HG02588 (cell line): ENCODE measurements around the gene WNK2.
"Not testable (repeated sequence)": the region's sequence is repeated elsewhere in the genome, so short reads cannot be mapped to it uniquely, and the experiment has no call there.

ENCODE experiments used
- ATAC-seq: cut with Tn5 transposase; IDR thresholded peaks from one replicate; pipeline ENCODE4 v1.9.1; 2021; ENCODE audit warnings: mild to moderate bottlenecking, moderate library complexity; ENCODE audit not compliant: unreplicated experiment

Gene WNK2

DNA sequence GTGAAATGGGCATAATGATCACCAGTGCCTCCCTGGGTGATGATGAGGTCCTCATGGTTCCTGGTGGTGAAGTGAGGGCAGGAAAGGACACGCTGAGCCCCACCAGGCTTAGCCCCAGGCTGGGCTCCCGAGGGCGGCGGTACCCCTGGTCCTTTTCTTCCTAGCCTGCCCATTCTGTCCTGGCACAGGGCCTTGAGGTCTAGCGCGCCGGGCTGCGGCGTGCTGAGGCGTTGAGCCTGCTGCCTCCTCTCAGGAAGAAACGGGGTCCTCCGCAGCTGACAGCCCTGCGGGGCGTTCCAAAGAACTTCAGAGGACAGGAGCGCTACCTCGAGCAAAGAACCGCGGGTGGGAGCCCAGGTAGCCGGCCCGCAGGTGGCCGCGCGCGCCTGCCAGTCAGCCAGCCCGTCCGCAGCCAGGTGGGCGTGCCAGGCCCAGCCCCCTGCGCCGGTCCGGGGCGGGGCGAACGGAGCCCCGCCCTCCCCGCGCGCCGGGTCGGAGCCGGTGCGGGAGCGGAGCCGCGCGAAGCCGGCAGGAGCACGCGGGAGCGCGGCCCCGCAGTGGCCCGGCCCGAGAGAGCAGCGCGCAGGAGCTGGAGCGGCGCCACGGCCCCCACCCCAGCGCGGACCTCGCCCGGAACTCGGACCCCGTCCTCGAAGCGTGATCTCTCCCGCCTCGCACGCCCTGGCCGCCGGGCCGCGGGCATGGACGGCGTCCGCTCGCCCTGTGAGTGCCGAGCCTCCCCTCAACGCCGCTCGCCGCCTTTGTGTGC is at the start of gene WNK2:
TSS of gene WNK2 (plus strand) at position 477 of the 769 bp plus-strand sequence. CDS start 791 bp downstream, outside the sequence.
- ATAC-seq: no peak

DNA sequence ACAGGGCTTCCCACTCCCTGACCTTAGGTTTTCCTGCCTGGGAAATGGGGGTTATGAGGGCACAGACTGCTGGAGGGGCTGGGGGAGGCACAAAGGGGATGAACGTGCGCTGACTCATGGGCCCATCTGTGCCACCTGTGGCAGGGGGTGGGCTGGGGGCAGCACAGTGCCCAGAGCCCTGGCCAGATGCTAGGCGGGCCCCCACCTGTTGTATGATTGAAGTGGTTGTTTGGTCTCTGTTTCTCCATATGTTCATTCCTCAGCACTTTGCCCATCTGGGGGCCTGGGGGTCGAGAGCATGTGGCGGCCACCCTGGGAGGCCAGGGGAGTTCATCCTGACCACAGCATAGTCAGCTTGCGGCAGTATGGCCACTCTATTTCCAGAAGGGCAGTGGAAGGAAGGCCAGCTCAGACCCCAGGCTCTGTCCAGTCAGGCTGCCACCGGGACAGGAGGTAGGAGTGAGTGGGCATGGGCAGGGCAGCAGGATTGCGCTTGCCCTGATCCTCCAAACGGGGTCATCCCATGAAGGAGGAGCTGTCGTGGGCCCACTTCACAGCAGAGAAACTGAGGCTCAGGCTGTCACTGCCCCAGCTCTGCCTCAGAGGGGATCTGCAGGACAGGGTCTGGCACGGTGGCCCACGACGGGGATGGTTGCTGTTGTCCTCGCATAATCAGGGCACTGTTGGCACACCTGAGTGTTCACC is 49.0 kb upstream of the WNK2 start:
- ATAC-seq: no peak

DNA sequence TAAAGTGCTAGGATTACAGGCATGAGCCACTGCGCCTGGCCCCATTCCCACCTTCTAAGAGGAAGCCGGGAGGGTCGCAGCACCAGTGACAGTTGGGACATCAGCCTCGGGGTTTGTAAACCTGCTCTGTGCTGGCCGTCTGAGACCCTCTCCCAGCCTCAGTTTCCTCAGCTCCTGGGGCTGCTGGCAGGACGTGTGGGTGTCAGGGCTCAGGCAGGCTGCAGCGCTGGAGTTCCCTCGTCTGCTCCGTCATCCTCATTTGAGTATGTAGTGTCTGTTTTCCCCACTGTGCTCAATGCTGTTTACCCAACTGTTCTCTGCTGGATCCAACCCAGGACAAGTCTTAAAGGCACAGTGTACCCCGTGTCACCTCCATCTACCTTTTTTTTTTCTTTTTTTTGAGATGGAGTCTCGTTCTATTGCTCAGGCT is 47.9 kb upstream of the WNK2 start:
- ATAC-seq: no peak

DNA sequence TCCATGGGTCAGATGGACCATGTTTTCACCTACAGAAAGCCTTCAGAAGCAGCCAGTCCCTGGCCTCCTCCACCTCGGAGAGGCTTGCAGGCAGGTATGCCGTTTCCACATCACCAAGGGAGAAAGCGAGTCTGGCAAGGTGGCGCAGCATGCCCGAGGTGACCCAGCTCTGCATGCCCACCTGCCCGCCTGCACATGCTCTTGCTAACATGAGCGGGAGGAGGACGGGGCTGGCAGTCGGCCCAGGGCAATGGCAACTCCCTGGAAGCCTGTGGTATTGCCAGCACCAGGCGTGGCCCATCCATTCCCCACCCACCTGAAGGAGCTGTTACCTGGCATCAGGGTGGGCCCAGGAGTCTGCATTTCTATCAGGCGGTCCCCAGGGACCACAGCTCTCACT is 46.6 kb upstream of the WNK2 start:
- no peak for ATAC-seq

DNA sequence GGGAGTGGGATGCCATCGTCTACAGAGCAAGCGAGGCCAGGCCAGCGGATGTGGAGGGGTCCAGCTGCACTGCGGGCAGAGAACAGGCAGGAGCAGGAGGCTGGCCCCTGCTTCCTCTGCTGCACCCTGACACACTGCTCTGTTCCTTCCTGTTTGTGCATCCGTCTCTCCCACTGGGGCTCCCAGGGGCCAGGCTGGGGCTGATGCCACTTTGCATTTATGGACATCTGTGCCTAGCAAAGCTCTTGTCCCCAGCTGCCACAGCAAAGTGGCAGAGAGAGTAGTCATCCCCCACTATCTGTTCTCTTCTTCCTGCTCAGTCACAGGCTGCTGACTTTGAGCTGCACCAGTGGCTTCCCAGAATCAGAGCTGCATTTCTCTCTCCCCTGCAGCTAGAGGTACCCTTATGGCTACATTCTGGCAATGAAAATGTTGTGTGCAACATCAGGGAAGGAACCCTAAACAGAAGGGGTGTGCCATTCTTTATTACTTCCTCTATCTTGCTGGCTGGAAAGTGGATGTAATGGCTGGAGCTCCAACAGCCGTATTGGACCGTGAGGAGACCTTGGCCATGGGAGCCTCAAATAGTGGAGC is 45.7 kb upstream of the WNK2 start:
- no peak for ATAC-seq

DNA sequence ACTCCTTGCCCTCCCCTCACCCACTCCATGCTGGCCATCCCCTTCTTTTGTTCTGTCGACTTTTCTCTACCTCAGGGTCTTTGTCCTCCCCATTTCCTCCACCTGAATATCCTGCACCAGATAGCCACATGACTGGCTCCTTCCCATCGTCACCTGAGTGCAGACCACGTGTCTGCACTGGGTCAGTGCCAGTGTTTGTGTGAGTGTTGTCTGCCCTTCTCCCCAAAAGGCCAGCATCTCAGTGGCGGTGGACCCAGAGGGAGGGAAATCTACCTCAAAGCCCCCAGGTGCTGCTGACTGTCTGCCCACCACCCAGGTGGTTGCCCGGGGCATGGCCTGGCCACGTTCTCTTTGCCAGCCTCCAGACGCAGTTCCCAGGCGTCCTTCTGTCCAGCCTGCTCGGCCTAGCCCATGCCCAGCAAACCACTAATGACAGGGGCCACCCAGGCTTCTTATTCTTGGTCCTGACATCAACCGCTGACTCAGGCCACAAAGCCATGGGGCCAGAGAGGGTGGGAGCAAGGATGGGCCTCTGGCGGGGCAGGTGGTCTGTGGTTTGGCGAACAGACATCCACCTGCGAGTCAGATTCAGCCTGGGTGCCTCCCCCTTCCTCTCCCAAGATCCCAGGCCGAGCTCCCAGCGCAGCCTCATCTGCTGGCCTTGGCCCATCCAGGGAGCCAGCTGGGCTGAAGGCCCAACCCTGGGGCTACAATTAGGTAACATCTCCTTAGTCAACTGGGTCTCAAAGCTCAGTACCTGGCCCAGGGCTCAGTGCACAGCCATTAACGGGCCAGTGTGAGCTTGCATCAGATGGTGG is 44.4 kb upstream of the WNK2 start:
- ATAC-seq: no peak

DNA sequence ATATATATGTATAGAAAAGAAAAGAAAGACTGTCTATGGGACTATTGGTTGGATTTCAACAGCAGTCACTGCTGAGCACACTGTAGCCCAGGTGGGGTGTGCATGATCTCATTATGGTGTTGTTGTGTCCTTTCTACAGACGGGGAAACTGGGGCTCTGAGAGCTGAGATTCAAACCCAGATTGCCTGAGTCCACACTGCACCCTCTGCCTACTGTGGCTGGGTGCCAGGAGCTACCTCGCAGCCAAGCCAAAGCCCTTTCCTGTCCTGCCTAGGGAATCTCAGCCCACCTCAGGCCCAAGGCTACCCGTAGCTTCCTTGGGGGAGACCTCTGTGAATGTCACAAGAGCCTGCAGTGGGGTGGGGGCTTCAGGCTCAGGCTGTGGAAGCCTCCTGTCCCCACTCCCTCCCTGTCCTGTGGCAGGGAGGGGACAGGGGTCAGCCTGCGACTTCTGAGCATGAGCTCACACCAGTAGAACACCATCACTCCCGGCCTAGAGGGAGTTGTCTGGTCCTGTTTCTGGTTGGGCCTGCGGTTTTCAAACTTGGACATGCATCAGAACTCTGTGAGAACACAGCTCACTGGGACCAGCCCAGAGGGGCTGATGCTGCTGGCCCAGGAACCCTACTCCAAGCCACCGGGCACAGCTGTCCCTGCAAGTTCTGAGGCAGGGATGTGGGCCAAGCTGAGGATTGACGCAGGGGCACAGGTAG is 42.0 kb upstream of the WNK2 start:
- no peak for ATAC-seq

DNA sequence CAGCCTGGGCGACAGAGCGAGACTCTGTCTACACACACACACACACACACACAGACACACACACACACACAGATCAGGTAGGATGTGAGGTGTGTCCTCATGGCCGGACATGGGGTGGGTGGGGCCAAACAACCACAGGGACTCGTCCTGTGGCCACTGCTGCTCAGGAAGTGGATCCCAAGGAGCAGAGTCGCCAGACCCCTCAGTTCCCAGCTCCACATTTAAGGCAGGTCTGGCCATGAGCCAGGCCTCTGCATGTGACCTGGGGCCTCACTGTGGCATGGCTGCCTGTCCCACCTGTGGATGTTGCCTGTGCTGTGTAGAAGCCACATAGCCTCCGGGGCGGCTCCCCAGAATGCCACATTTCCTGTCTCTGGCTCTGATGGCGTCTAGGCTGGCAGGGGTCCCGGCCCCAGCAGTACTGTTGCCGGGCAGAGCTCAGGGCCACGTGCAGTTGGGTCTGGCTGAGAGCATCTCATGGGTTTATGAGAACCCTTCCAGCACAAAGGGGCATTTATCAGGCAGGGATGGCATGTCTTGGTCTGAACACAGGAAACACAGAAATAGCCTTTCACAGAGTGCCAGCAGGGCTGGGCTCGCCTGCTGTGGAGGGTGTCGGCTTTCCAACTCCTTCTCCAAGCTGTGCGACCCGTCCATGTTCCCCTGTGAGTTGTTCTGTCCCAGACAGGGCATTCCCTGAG is 40.0 kb upstream of the WNK2 start:
- ATAC-seq: no peak

DNA sequence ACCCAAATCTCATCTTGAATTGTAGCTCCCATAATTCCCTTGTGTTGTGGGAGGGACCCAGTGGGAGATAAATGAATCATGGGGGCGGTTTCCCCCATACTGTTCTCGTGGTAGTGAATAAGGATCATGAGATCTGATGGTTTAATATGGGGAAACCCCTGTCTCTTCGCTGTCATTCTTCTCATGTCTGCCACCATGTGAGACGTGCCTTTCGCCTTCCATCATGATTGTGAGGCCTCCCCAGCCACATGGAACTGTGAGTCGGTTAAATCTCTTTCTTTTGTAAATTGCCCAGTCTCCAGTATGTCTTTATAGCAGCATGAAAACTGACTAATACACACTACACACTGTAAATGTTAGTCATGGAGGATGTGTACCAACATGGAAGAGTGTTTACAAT is 37.2 kb upstream of the WNK2 start:
- not testable (repeated sequence) for ATAC-seq

DNA sequence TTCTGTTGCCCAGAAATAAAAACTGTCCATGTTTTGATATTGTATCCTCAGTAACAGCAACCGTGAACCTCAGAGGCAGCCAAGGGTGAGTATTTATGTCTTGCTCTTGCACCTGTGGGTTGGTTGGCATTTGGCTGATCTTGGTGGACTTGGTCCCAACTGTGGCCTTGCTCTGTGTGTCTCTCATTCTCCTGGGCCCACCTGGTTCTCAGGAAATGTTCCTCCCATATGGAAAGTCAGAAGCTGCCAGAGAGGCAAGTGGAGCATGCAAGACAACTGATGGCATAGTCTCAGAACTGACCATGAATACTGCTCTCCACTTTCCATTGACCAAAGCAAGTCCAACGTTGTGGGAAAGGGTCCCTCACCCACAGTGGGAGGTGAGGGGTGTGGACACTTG is 36.3 kb upstream of the WNK2 start:
- ATAC-seq: no peak

DNA sequence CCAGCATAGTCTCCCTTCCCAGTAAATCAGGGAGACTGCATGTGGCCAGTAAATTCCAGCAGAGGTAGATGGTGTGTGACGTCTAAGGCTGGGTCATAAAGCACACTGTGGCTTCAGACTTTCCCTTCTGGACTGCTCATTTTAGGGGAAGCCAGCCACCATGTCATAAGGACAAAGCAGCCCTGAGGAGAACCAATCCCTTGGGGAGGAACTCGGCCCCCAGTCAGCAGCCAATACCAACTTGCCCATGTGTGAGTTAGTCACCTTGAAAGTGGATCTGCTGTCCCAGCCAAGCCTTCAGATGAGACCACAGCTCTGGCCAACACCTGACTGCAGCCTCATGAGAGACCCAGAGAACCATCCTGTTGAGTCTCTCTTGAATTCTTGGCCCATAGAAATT is 35.2 kb upstream of the WNK2 start:
- ATAC-seq: no peak

DNA sequence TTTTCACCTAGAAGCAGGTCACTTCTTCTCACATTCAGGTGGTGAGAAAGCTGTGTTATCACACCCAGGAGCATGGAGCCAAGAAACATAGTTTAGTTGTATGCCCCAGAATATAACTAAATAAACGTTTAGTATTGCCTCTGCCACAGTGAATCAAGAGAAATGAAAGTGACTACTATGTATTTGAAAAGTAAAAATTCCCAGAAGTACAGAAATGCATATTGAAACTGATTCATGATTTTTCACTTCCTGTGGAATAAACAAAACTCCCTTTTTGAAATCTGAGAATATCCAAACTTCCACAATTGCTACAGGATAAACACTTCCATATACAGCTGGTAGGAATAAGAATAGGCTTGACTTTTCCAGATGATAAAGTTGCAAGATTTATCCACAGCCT is 34.6 kb upstream of the WNK2 start:
- no peak for ATAC-seq

DNA sequence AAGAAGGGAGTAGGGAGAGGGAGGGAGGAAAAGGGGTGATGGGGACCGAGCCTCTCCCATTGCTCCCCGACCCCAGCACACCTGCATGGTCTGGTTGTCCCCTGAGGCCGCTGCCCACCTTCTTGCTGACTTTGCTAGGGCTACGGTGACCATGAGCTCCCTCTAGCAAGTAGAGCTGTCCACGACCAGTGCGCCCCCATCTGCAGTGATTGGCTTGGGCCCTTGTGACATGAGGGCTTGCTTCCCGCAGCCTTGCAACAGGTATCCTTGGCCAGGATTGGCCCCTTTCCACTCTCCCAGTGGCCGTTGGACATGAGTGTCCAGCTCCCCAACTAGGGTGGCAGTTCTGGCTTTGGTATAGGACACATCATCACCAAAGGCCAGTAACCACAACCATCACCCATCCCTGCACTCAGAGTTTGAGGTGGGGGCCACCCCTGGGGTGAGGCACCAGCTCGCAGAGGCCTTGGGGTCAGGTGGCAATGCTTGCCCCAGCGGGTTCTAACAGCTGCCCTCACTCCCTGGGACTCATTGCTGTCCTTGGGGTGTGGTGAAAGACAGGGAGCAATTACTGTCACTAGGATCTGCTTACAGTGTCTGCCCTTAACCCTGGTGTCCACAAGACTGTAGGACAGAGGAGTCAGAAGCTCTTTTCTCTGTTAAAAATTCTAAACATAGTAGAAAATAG is 32.7 kb upstream of the WNK2 start:
- no peak for ATAC-seq

DNA sequence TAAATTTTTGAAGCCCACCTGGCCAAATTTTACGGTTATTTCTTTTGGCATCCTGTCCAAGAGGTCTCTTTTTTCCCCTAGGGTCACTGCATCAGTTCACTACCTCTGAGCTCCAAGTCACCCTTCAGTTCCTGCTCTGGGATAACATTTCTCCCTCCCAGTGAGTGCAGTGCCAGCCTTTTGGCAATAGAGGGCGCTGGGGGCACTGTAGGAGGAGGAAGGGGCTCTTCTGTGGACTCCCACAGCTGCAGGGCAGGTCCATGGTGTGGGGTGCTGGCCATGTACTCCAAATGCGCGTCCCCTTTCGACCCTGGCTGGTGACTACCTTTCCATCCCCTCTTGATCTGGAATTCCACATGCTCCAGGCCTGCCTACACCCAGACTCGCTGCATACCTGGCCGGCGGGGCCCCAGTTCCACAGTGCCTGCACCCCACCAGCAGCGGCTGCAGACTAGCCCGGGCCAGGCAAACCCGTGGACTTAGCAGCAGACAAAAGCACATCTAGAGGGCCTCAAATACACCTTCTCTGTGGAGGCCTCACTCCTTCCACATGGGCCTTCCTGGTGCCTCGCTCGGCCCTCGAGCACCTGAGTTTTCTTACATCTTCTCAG is 29.5 kb upstream of the WNK2 start:
- ATAC-seq: no peak

DNA sequence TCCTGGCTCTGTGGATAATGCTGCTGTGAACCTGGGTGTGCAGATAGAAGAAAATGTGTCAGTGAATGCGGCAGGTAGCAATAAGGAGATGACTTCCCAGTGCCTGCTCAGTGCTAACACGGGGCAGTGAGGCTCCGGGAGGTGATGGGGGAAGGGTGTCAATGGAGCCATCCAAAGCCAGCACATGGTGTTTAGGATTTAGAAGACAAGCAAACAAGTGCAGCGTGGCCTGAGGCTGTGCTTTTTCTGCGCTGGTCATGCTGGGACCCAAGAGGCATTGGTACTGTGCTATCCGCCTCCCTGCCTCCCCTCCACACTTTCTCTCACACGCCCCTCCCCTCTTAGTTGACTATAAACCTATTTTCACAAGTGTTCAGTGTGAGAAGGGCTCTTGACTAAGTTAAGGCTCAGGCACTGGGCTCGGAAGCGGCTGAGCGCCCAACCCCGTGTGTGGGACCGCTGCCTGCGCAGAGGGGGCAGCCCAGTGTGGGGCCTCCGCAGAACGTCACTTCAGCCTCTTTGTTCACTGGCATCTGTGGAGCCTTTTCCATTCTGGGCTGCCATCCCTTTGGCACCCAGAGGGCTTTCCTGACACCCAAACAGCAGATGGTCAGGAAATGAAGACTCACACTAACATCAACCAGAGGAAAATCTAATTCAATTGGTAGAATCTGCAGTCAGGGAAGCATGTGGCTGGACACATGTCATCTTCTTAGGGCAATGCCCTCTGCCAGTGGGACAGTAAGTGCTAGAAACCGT is 28.0 kb upstream of the WNK2 start:
- no peak for ATAC-seq

DNA sequence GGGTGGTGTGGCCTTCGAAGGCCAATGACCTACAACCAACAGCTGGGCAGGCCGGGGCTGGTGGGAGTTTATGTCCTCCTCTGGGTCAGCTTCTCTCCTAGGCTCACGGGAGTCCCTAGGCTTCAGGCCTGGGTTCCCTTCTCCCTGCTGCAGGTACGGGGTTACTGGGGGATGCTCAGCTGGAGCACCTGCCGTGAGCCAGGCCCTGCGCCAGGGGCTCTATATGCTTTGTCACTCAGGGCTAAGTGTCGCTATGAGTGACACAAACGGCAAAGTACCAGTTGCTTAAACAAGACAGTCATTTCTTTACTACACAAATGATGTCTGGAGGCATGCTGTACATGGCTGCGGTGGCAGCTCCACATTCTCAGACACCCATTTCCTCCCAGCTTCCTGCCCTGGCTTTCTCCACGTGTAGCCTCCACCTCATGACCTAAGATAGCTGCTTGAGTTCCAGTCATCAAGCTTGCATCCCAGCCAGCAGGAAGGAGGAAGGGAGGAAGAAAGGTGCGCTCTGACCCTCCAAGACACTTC is 27.4 kb upstream of the WNK2 start:
- ATAC-seq: no peak

DNA sequence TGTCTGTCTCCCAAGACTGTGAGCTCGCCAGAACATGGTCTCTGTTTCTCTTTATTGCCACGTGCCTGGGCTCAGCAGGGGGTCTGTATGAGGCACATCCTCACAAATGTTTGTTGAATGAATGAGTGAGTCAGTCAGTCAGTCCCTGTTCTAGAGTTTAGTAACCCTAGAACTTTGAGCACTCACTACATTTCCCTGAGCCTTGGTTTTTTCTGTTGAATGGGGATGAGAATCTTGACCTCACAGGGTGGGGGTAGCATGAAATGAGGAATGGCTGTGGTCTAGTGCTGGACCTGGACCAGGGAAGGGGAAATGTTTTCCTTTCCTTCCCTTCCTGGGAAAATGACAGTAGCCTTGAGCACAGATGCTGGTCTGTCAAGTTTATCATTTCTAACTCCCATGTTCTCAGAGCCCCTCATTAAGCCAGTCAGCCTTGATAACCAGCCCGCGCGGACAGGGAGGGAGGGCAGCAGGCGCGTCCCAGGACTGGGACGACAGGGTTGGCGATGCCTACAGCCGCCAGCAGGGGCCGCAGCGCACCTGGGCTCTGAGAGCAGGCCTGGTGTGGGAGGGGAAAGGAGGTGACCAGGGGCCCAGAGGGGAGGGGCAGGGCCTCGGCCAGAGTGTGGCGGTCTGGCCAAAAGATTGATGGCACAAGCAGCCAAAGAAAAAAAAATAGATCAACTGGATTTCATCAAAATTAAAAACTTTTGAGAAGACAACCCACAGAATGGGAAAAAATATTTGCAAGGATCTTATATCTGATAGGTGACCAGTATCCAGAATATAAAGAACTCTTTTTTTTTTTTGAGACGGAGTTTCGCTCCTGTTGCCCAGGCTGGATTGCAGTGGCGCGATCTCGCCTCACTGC is 24.1 kb upstream of the WNK2 start:
- ATAC-seq: peak; percentile 88
